ENCODE data around the gene SNED1. TPM values are rescaled to one million over a fixed set of nuclear protein-coding genes. Genes with fewer than 3 reads are reported as not detected.

Gene SNED1
- total RNA-seq, 4 donors from 2014 or later, result 18.5 to 87.1 (median 21.9) TPM

DNA sequence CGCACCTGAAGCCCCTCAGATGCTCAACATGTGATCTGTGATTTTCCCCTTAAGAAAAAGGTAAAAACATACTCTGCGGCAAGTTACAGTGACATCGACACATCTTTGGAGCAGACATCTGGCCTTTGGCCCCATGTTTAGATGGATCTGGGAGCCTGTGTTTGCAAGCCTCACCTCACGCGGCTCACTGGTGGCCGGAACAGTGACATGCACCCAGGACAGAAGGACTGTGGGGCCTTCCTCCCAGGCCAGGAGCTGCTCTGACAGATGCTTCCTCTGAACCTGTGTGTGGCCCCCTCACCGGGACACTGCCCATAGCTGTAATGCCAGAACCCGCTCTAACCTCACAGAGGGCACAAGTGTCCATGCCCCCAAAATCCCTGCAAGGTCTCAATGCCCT, 137.8 kb downstream of the SNED1 start:
- Histone ChIP-seq H3K9me3 (no peaks in the 10 kb centered on the region), H3K4me1 (no peaks in the 10 kb centered on the region), H3K27ac (no peak overlapping the region), H3K27me3 (no peaks in the 10 kb centered on the region), H3K4me3 (no peak overlapping the region), H3K36me3 (no peaks in the 10 kb centered on the region)
- no peak for TF ChIP-seq POLR2A (IDR thresholded peaks at IDR 0.05)
- TF ChIP-seq, protein P1, sequence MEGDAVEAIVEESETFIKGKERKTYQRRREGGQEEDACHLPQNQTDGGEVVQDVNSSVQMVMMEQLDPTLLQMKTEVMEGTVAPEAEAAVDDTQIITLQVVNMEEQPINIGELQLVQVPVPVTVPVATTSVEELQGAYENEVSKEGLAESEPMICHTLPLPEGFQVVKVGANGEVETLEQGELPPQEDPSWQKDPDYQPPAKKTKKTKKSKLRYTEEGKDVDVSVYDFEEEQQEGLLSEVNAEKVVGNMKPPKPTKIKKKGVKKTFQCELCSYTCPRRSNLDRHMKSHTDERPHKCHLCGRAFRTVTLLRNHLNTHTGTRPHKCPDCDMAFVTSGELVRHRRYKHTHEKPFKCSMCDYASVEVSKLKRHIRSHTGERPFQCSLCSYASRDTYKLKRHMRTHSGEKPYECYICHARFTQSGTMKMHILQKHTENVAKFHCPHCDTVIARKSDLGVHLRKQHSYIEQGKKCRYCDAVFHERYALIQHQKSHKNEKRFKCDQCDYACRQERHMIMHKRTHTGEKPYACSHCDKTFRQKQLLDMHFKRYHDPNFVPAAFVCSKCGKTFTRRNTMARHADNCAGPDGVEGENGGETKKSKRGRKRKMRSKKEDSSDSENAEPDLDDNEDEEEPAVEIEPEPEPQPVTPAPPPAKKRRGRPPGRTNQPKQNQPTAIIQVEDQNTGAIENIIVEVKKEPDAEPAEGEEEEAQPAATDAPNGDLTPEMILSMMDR (IDR thresholded peaks at IDR 0.05), result no peak
- no peak for DNase-seq
- intact Hi-C loops (cut with DNase I; ENCODE audit: low total_unique reads), result no loop called here

DNA sequence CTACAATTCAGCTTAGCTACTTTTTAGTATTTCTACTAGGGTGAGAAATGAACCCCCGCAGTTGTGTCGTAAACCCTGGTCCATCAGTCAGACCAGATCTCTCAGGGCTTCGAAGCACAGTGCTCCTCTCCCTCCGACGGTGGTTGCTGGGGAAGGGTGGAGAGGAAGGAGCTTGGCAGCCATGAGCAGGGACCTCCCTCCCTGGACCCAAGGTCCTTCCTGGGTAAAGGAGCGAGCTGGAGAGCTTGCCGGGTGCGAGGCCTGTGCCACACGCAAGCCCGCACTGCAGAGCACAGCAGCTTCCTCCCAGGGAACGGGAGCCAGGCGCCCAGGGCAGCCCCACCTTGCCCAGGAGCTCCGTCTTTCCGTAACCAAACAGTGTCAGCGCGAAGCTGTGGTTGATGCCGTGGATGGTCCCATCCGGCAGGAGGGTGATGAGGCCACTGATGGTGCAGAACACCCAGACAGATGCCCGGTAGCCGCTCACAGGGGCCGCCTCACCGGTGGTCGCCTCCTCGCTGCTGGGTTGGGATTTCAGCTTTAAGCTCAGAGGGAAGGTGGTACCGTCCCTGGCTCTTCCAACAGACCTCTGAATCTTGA, 138.3 kb downstream of the SNED1 start:
- no peaks in the 10 kb centered on the region for H3K9me3 ChIP-seq
- no peak overlapping the region for H3K27ac ChIP-seq
- intact Hi-C loops (cut with DNase I; ENCODE audit: low total_unique reads), result no loop called here
- no peak overlapping the region for H3K4me3 ChIP-seq
- no peaks in the 10 kb centered on the region for H3K27me3 ChIP-seq
- no peak for DNase-seq
- no peaks in the 10 kb centered on the region for H3K4me1 ChIP-seq
- no peaks in the 10 kb centered on the region for H3K36me3 ChIP-seq
- no peak for TF ChIP-seq POLR2A (IDR thresholded peaks at IDR 0.05)
- TF ChIP-seq, protein P1 (IDR thresholded peaks at IDR 0.05), result no peak

DNA sequence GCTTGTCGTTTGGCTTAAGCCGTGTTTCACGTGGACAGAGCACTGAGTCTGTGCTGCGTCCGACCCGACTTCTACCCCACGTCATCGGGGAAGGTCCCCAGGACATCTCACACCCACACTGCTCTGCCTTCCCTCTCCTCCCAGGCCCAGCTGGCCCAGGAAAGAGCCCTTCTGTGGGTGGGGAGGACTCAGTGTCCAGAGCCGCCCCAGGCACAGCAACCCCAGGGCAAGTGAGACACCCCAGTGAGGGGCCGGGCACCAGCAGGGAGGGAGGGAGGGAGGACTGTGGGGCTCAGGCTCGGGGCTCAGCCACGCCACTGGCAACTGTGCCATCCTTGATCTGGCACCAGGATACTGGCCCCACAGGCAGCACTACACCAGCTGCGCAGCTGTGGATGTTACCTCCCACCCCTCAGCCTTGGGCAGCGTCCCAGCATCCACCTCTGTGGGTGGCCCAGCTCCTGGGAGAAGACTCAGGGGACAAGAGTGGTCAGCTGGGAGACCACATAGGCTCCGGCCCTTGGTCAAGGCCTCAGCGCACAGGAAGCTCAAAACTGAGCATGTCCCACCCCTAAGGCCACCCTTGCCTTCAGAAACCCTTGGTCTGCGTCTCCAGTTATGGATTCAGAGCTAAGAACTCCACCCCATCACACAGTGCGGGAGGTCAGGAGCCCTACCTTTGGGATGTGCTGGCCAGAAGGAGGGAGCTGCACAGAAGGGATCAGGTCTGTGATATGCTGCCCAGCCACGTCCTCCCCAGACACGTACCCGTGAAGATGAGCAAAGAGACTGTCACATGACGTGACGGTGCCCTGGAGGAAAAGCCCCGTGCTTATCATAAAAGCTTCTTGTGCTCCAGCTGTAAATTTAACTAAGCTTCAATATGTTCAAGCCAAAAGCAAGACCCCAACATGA, 139.1 kb downstream of the SNED1 start:
- TF ChIP-seq, protein P1 (IDR thresholded peaks at IDR 0.05), result no peak

DNA sequence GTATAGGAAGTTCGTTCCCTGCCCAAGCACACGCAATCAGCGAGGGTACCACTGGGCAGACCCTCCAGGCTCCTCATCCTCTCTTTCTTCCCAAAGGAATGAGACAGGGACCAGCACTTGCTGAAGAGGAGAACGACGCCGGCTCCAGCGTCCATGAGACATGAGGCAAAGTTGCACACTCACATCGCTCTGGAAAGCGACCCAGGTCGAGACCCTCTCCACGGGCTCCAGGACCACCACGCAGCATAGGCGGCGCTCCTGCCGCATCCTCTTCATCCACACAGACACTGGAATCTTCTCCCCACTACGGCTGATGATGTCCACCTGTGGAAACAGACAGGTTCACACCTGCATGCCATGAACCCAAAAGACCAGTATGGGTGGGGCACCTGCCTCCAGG, 140.1 kb downstream of the SNED1 start:
- Histone ChIP-seq H3K4me1 (no peaks in the 10 kb centered on the region), H3K4me3 (no peak overlapping the region), H3K27me3 (no peaks in the 10 kb centered on the region), H3K27ac (no peak overlapping the region), H3K36me3 (no peaks in the 10 kb centered on the region), H3K9me3 (no peaks in the 10 kb centered on the region)
- TF ChIP-seq POLR2A (IDR thresholded peaks at IDR 0.05), result no peak
- TF ChIP-seq, protein P1 (IDR thresholded peaks at IDR 0.05), result no peak
- DNase-seq, result no peak
- intact Hi-C loops (cut with DNase I; ENCODE audit: low total_unique reads), result no loop called here

More for the DNA sequence above, 139.1 kb downstream of the SNED1 start:
- intact Hi-C loops (cut with DNase I; ENCODE audit: low total_unique reads), result no loop called here
- H3K27ac ChIP-seq, result no peak overlapping the region
- H3K4me1 ChIP-seq, result no peaks in the 10 kb centered on the region
- no peaks in the 10 kb centered on the region for H3K9me3 ChIP-seq
- DNase-seq, result no peak
- H3K27me3 ChIP-seq, result no peaks in the 10 kb centered on the region
- H3K36me3 ChIP-seq, result no peaks in the 10 kb centered on the region
- H3K4me3 ChIP-seq, result no peak overlapping the region
